HG02973 (cell line): ENCODE results near the gene GATAD1.
"Not testable (repeated sequence)": the region's sequence is repeated elsewhere in the genome, so short reads cannot be mapped to it uniquely, and the experiment has no call there.

Source experiments
- ATAC-seq: cut with Tn5 transposase; IDR thresholded peaks from one replicate; pipeline ENCODE4 v1.9.1; 2021; ENCODE audit warnings: moderate library complexity; ENCODE audit not compliant: unreplicated experiment

GATAD1 gene

GRCh38 chr7:92436612-92437445 lies 10.5 kb upstream of the GATAD1 start:
- no peak for ATAC-seq

DNA sequence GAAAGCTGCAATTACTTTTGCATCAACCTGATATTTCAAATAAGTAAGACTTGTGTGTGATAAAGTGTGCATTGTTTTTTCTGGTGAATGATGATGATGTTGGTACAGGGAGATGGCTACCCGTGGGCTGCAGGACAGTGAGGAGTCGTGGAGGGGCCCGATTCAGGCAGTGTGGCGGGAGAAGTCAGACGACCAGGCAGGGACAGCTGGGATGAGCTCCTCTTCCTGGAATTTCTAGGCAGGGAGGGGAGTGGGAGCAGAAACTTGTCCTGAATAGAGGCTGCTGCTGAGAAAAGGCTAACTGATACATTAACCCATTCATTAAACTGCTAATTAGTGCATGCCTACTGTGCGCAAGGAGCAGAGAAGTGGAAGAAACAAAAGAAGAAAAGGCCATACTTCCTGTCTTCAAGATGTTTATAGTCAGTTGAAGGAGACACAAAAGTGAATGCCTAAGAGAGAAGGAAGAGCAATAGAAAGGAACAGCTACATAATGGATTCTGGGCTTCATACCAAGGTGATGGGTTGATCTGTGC lies 9.3 kb upstream of the GATAD1 start:
- no peak for ATAC-seq

GRCh38 chr7:92442720-92443119 lies 4.6 kb upstream of the GATAD1 start:
- not testable (repeated sequence) for ATAC-seq

- ATAC-seq, result no peak
These were observed 375 bp upstream of the GATAD1 start for GRCh38 chr7:92446869-92447344.

GRCh38 chr7:92448205-92448747 lies 994 bp downstream of the GATAD1 start:
- ATAC-seq, result peak; percentile 38

GRCh38 chr7:92451645-92452044 lies 4.4 kb downstream of the GATAD1 start:
- no peak for ATAC-seq

- no peak for ATAC-seq
These were observed 9.0 kb downstream of the GATAD1 start for GRCh38 chr7:92456236-92456635.

GRCh38 chr7:92460109-92460508 lies 12.8 kb downstream of the GATAD1 start:
- ATAC-seq, result no peak

DNA sequence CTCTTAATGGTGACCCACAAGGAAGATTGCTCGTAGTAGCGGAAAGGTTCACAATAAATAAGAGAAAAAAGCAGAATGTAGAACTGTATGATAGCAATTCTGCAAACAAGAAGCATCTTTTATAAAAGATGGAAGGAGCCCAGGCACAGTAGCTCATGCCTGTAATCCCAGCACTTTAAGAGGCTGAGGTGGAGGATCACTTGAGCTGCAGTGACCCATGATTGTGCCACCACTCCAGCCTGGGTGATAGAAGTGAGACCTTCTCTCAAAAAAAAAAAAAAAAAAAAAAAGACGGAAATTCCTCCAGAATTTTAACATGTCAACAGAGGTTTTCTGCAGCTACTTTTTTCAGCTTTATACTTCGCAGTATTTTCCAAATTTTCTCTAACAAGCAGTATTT lies 13.2 kb downstream of the GATAD1 start:
- ATAC-seq, result no peak

DNA sequence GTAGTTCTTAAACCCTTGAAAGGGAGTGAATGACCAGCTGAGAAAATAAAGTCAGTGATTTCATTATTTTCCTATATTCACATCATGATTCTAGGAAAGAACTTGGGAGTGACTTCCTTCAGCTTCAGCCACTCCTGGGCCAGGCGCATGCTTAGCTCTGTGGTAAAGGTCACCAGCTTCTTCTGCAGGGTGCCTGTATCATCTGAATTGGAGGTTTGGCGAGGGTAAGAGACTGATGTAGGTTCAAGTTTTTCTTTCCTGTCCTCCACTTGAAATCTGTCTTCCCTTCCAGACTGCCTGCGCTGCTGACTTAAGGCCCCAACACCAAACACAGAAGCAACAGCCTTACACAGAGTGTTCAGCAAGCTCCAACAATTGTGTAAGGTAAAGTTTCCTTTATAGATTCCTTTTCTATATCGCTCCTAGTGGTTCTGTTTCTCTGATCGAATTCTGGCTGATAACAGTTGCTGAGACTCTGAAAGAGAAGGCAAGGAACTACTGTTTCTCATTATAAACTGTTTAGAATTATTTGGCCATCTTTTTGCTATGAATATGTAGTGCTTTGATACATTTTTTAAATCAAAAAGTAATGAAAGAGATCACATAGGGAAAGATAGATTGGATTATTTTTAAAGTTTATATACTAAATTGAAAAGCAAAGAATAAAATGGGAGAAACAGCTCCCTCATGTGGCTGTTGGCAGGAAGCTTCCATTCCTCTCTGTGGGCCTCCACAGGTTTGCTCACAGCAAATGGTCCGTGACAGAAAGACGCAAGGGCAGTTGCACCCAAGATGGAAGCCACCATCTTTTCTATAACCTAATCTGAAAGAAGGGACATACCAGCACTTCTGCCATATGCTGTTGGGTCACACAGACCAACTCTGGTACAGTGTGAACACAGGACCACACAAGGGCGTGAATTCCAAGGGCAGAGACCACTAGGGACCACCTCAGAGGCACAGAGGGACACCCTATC lies 14.0 kb downstream of the GATAD1 start:
- ATAC-seq, result peak; percentile 87

DNA sequence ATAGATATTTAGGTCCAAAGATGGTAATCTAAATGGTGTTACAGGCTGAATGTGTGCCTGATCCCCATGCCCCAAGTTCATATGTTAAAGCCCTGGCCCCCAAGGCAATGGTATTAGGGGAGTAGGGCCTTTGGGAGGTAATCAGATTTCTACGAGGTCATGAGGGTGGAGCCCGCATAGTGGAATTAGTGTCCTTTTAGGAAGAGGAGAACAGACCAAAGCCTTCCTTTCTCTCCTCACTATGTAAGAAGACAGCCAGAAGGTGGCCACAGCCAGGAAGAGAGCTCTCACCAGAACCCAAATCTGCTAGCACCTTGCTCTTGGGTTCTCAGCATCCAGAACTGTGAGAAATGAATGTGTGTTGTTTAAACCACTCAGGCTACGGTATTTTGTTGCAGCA lies 15.3 kb downstream of the GATAD1 start:
- ATAC-seq, result no peak

GRCh38 chr7:92464515-92464914 lies 17.2 kb downstream of the GATAD1 start:
- no peak for ATAC-seq

DNA sequence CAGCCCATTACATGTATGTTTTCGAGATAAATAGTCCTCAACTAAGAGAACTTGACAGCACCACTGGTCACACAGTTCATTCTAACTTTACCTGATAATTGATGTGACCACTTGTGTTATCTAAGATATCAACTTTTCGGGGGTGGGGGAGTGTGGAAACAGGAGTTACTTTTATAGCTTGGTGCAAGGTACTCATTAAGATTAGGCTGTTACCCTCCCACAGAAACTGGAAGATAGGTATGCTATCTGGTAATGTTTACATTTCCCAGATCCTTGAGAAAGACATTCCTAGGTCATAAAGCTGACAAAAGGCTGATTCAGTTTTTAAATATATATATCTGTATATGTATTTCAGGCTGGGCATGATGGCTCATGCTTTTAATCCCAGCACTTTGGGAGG lies 19.4 kb downstream of the GATAD1 start:
- ATAC-seq, result no peak

- not testable (repeated sequence) for ATAC-seq
These were observed 21.3 kb downstream of the GATAD1 start for GRCh38 chr7:92468589-92468988.

GRCh38 chr7:92473989-92474388 lies 26.7 kb downstream of the GATAD1 start:
- ATAC-seq, result not testable (repeated sequence)

- ATAC-seq, result not testable (repeated sequence)
These were observed 28.0 kb downstream of the GATAD1 start for GRCh38 chr7:92475261-92475770.

GRCh38 chr7:92475851-92476590 lies 28.7 kb downstream of the GATAD1 start:
- not testable (repeated sequence) for ATAC-seq

DNA sequence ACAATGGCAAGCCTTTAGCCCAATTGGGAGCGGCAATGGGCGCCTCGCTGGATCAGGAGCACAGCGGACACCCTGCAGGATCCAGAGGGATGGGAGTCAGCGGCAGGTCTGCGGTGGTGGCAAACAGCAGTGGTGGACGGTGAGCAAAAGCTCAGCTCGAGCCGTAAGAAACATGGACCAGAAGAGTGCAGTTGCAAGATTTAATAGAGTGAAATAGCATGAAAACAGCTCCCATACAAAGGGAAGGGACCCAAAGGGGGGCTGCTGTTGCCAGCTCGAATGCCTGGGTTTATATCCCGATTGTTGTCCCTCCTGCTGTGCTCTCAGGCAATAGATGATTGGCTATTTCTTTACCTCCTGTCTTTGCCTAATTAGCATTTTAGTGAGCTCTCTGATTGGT lies 30.4 kb downstream of the GATAD1 start, which contains the start of gene ERVW-1:
TSS of gene ERVW-1 (minus strand) at position 266 of the 400 bp plus-strand sequence. CDS start 7,565 bp downstream, outside the sequence.
- ATAC-seq, result not testable (repeated sequence)

GRCh38 chr7:92478095-92478494 lies 30.8 kb downstream of the GATAD1 start:
- no peak for ATAC-seq

DNA sequence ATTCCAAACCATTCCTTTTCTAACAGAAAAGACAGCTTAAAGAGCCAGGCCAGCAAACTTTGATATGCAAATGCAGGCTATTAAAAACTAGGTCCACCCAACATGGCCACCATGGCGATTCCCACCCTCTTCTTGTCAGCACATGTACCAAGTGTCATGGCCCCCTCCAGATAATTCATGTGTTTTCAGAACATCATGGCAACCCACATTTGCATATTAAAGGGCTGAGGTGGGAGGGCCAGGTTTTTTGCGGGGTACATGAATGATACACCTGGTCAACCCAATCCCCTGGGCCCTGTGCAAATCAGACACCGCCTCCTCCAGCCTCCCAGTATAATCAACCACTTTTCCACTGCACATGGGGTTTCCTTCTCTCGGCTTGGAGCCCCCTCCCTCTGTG lies 31.4 kb downstream of the GATAD1 start:
- ATAC-seq, result no peak
